HG03039 (cell line): ENCODE data around the gene GOPC.

Source experiments
- ATAC-seq: cut with Tn5 transposase; IDR thresholded peaks from one replicate; pipeline ENCODE4 v1.9.1; 2021; ENCODE audit warnings: mild to moderate bottlenecking, moderate library complexity; ENCODE audit not compliant: unreplicated experiment

Gene GOPC

GRCh38 chr6:117597755-117598154, 4.6 kb downstream of the GOPC start:
- ATAC-seq, result no peak

GRCh38 chr6:117595099-117595923, 7.0 kb downstream of the GOPC start:
- ATAC-seq, result no peak

GRCh38 chr6:117592983-117593759, 9.1 kb downstream of the GOPC start:
- ATAC-seq, result no peak

- no peak for ATAC-seq
These were observed 10.9 kb downstream of the GOPC start for GRCh38 chr6:117591405-117591804.

GRCh38 chr6:117590447-117590846, 11.9 kb downstream of the GOPC start:
- no peak for ATAC-seq

- ATAC-seq, result no peak
These were observed 16.7 kb downstream of the GOPC start for GRCh38 chr6:117585647-117586046.

GRCh38 chr6:117574198-117574597, 28.1 kb downstream of the GOPC start:
- ATAC-seq, result no peak

GRCh38 chr6:117573006-117573680, 29.2 kb downstream of the GOPC start:
- no peak for ATAC-seq

GRCh38 chr6:117568831-117569410, 33.4 kb downstream of the GOPC start:
- no peak for ATAC-seq

GRCh38 chr6:117568247-117568646, 34.1 kb downstream of the GOPC start:
- ATAC-seq, result no peak

- no peak for ATAC-seq
These were observed 37.6 kb downstream of the GOPC start for GRCh38 chr6:117564681-117565080.

GRCh38 chr6:117561128-117561527, 41.2 kb downstream of the GOPC start:
- no peak for ATAC-seq

GRCh38 chr6:117559299-117559698, 43.0 kb downstream of the GOPC start:
- no peak for ATAC-seq

- ATAC-seq, result no peak
These were observed 43.5 kb downstream of the GOPC start for GRCh38 chr6:117558818-117559217.

GRCh38 chr6:117557951-117558350, 44.4 kb downstream of the GOPC start:
- ATAC-seq, result no peak

GRCh38 chr6:117555882-117556498, 46.3 kb downstream of the GOPC start:
- no peak for ATAC-seq

- no peak for ATAC-seq
These were observed 47.0 kb downstream of the GOPC start for GRCh38 chr6:117555262-117555849.

- no peak for ATAC-seq
These were observed 49.2 kb downstream of the GOPC start for GRCh38 chr6:117553142-117553541.

- no peak for ATAC-seq
These were observed 49.7 kb downstream of the GOPC start for GRCh38 chr6:117552618-117553017.

GRCh38 chr6:117550618-117551242, 51.6 kb downstream of the GOPC start:
- no peak for ATAC-seq
